Small intestine (tissue), 7 donors: ENCODE data around the gene KCNJ15. TPM values are rescaled to one million over a fixed set of nuclear protein-coding genes. Genes with fewer than 3 reads are reported as not detected.

Experiments used
- DNase-seq, 2 donors: peaks; one replicate each; pipeline versions ENCODE4 v3.0.0 to v3.0.0-alpha.2; 2013
- FAIRE-seq: peaks from 2 replicates; lab custom pipeline; 2012; peaks lifted over from hg19 to GRCh38; lab: Jason Lieb, UNC
- H3K27ac ChIP-seq, 3 donors: one replicate each; pipeline ENCODE4 v1.5.1; 2013; ENCODE audit warnings: low read length in 2 of 3, mild to moderate bottlenecking in 2 of 3, control low read depth in 1 of 3, inconsistent platforms in 1 of 3, low read depth in 1 of 3, moderate library complexity in 1 of 3
- H3K27me3 ChIP-seq, 3 donors: one replicate each; pipeline ENCODE4 v1.6.1; 2013; ENCODE audit warnings: low read length in 3 of 3, inconsistent platforms in 1 of 3; ENCODE audit not compliant: control insufficient read depth in 3 of 3, insufficient read depth in 3 of 3
- H3K36me3 ChIP-seq, 3 donors: one replicate each; pipeline ENCODE4 v1.6.1; 2013; ENCODE audit warnings: low read length in 3 of 3, inconsistent platforms in 1 of 3, low read depth in 1 of 3, mild to moderate bottlenecking in 1 of 3, moderate library complexity in 1 of 3; ENCODE audit not compliant: control insufficient read depth in 3 of 3, insufficient read depth in 2 of 3
- H3K4me1 ChIP-seq, 3 donors: one replicate each; pipeline ENCODE4 v1.6.1; 2013; ENCODE audit warnings: low read length in 2 of 3, inconsistent platforms in 1 of 3, low read depth in 1 of 3, mild to moderate bottlenecking in 1 of 3, moderate library complexity in 1 of 3; ENCODE audit not compliant: control insufficient read depth in 3 of 3, insufficient read depth in 2 of 3
- H3K4me3 ChIP-seq, 3 donors: one replicate each; pipeline ENCODE4 v1.5.1; 2013; ENCODE audit warnings: low read length in 3 of 3, control low read depth in 1 of 3, inconsistent platforms in 1 of 3, low read depth in 1 of 3, mild to moderate bottlenecking in 1 of 3, moderate library complexity in 1 of 3
- H3K9me3 ChIP-seq, 2 donors: one replicate each; pipeline ENCODE4 v1.6.1; 2013; ENCODE audit warnings: low read depth in 1 of 2, low read length in 1 of 2; ENCODE audit not compliant: control insufficient read depth in 2 of 2, insufficient read depth in 1 of 2
- WGBS, 3 donors: extraction: QIAGEN DNeasy Blood & Tissue Kit; methylation state at CpG; one replicate each; pipeline ENCODE4 v1.1.7; 2013; 5-methylcytosine and 5-hydroxymethylcytosine counted together
- polyA plus RNA-seq, 4 donors: library from polyadenylated mRNA; stranded (reverse) in 3 of 4; unstranded in 1 of 4; fragments of 200-250 nt in 3 of 4; fragments of 120-200 nt in 1 of 4; gene quantifications; one replicate each; pipeline versions ENCODE4 v1.2.1 to v1.2.3, GENCODE V29; 2013
- donor health status: healthy with polysubstance abuse.
- donor health status: control.
- donor health status: control.
- donor health status: Bipolar disorder and iron deficiency.
- donor health status: healthy.

Gene KCNJ15
- polyA plus RNA-seq, 4 donors = 0.06 to 1.1 (median 0.17) TPM

DNA sequence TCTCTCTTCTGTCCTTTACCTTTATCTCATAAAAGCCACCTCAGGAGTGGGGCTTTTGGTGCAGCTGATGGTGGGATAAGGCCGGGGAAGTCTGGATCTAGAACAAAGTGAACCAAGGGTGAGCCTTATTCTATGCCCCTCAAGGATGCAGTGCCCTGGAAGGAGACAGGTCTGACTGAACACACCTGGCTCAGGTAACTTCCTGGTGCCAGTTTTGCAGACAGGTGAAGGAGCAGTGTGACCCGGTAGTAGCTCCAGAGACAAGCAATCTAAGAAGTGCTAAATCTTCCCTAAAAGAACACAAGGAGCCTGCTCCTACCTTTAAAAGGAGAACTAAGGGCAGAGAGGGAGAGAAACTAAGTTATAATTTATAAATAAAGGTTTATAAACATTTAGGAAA is 2.9 kb downstream of the KCNJ15 start:
- H3K4me3 ChIP-seq = no peak overlapping the region

DNA sequence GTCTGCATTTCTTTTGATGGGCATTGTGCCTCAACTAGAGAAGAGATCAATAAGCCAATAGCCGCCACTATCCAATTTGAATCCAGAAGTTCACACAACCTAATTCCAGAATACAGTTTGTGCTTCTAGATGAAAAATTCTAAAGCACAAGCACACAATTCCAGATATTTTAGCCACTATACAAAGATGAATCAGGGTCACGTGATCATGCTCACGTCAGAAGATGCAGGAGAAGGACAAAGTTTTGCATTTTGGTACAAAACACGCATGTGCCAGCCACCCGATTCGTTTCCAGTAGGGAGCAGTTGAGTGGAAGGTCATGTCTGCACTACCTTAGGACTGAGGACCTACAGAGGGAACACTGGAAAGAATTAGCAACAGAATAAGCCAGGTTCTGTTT is 3.6 kb downstream of the KCNJ15 start:
- no peaks in the 10 kb centered on the region for H3K9me3 ChIP-seq
- H3K27me3 ChIP-seq = peaks cover 0 to 3% (median 0%) of the 10 kb centered on the region in 3 donors
- no peak for FAIRE-seq
- no peak for DNase-seq
- WGBS, 3 donors = 76 to 90% (median 77%) methylated on average over 6 of the region's 6 CpGs
- H3K4me1 ChIP-seq = no peaks in the 10 kb centered on the region
- H3K4me3 ChIP-seq = no peak overlapping the region
- H3K27ac ChIP-seq = no peak overlapping the region
- H3K36me3 ChIP-seq = no peaks in the 10 kb centered on the region

More for the DNA sequence above, 2.9 kb downstream of the KCNJ15 start:
- WGBS, 3 donors = 38 to 73% (median 41%) methylated on average over 2 of the region's 2 CpGs
- peaks cover 0 to 3% (median 0%) of the 10 kb centered on the region in 3 donors for H3K27me3 ChIP-seq
- DNase-seq (no peak), FAIRE-seq (no peak)
- H3K4me1 ChIP-seq = no peaks in the 10 kb centered on the region
- no peak overlapping the region for H3K27ac ChIP-seq
- no peaks in the 10 kb centered on the region for H3K36me3 ChIP-seq
- no peaks in the 10 kb centered on the region for H3K9me3 ChIP-seq

DNA sequence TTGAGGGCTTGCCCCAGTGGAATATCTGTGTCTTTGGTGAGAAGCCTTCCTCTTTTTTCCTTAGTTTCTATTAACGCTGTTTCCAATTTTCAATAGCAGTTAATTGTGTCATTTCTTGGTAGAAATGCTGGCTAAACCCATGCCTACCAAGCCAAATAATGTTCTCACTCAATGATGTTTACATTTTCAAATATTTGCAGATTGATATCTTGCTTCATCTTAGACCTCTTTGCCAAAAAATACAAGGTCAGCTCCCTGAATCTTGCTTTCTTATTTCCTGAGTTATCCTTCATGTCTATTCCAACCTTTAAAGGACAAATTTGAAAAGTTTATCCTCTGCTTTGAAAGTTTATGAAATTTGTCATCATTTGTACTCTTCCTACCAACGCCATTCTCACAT is 5.1 kb downstream of the KCNJ15 start:
- no peak overlapping the region for H3K27ac ChIP-seq
- no peaks in the 10 kb centered on the region for H3K9me3 ChIP-seq
- DNase-seq = no peak
- H3K27me3 ChIP-seq = peaks cover 0 to 3% (median 0%) of the 10 kb centered on the region in 3 donors
- no peaks in the 10 kb centered on the region for H3K4me1 ChIP-seq
- no peak for FAIRE-seq
- WGBS, 3 donors = 60 to 72% (median 63%) methylated on average over 2 of the region's 2 CpGs
- no peaks in the 10 kb centered on the region for H3K36me3 ChIP-seq
- H3K4me3 ChIP-seq = peak overlapping the region in 1 of 3 donors; percentile 12

DNA sequence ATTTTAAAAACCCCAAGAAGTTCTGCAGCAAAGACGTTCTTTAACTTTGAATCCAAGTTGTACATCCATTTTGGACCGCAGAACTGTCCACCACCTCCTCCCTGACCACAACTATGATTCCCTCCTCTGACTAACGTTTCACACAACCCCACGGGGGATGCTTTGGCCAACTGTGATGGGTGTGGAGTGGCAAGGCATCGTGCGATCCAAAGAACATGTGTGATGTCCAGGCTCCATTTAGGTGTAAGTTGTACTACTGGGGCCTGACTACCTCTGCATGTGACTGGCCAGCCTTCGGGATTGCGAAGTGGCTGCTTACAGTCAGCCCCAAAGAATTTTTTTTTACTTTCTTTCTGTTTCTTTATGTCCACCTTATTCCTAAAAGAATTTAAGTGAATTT is 6.7 kb downstream of the KCNJ15 start:
- FAIRE-seq = no peak
- H3K4me1 ChIP-seq = no peaks in the 10 kb centered on the region

DNA sequence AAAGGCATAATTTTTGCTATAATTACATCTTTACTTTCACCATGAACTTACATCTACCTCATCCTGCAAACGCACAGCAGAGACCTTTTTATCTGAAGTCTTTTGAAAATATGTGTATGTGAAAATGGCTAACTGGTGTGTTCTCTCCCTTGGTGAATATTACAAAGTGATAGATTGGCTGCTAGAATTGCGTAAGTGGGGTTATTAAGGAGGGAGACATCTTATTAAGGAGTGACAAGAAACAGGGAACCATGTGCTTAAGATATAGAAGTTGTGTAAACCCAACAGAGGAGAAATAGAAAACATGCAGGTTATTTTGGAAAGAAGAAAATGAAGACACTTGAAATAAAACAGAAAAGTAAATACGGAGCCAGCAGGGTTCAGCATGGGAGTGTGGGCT is 7.8 kb downstream of the KCNJ15 start:
- H3K27ac ChIP-seq = no peak overlapping the region
- 78 to 83% (median 80%) methylated on average over 3 of the region's 3 CpGs for WGBS, 3 donors
- no peaks in the 10 kb centered on the region for H3K4me1 ChIP-seq
- H3K27me3 ChIP-seq = no peaks in the 10 kb centered on the region
- no peak overlapping the region for H3K4me3 ChIP-seq
- no peaks in the 10 kb centered on the region for H3K9me3 ChIP-seq
- no peaks in the 10 kb centered on the region for H3K36me3 ChIP-seq
- FAIRE-seq (no peak), DNase-seq (no peak)

More for the DNA sequence above, 6.7 kb downstream of the KCNJ15 start:
- whole genome bisulfite sequencing, 3 donors = 81 to 84% (median 84%) methylated on average over 8 of the region's 8 CpGs
- H3K4me3 ChIP-seq = no peak overlapping the region
- H3K36me3 ChIP-seq = no peaks in the 10 kb centered on the region
- no peak for DNase-seq
- no peak overlapping the region for H3K27ac ChIP-seq
- no peaks in the 10 kb centered on the region for H3K27me3 ChIP-seq
- no peaks in the 10 kb centered on the region for H3K9me3 ChIP-seq

DNA sequence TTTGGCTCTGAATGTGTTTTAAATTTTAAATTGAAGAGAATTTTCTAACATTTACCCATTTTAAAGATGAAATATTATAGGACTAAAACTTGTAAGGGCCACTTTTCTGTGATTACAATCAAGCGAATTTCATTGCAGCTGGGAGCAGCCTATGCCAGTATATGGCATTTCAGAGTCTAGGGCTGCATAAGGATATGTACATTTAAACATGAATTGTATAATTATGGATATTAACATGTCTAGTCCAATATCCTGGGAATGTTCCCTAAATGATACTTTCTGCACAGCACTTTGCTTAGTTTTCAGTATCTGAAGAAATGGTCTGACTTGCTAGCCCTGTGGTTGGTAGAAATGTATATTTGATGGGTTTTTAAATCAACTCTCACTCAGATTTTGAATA is 8.4 kb downstream of the KCNJ15 start:
- DNase-seq = no peak
- H3K4me1 ChIP-seq = no peaks in the 10 kb centered on the region
- H3K36me3 ChIP-seq = no peaks in the 10 kb centered on the region
- FAIRE-seq = no peak
- WGBS, 3 donors = 86 to 94% (median 91%) methylated on average over 1 of the region's 1 CpG
- H3K27ac ChIP-seq = no peak overlapping the region
- H3K9me3 ChIP-seq = no peaks in the 10 kb centered on the region
- H3K4me3 ChIP-seq = no peak overlapping the region
- no peaks in the 10 kb centered on the region for H3K27me3 ChIP-seq

DNA sequence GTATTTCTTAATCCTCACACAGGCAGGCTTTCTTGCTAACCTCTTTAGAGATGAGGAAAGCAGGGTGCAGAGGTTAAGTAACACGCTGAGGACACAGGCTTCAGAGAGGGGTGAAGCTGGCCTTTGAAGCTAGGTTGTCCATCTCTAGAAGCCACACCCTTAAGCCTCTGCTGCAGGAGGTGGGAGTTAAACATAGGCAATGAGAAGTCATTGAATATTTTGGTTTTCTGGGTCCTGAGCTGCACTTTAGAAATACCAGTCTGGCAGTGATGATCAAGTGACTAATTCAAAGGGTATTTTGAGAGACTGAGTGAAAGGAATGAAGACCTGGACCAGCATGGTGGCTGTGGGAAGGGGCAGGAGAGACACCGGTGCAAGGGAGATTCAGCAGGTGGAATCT is 9.9 kb downstream of the KCNJ15 start:
- FAIRE-seq (no peak), DNase-seq (no peak)
- no peaks in the 10 kb centered on the region for H3K4me1 ChIP-seq
- 92 to 98% (median 93%) methylated on average over 2 of the region's 2 CpGs for WGBS, 3 donors
- H3K27ac ChIP-seq = no peak overlapping the region
- H3K4me3 ChIP-seq = no peak overlapping the region
- no peaks in the 10 kb centered on the region for H3K27me3 ChIP-seq
- H3K9me3 ChIP-seq = no peaks in the 10 kb centered on the region
- H3K36me3 ChIP-seq = no peaks in the 10 kb centered on the region

DNA sequence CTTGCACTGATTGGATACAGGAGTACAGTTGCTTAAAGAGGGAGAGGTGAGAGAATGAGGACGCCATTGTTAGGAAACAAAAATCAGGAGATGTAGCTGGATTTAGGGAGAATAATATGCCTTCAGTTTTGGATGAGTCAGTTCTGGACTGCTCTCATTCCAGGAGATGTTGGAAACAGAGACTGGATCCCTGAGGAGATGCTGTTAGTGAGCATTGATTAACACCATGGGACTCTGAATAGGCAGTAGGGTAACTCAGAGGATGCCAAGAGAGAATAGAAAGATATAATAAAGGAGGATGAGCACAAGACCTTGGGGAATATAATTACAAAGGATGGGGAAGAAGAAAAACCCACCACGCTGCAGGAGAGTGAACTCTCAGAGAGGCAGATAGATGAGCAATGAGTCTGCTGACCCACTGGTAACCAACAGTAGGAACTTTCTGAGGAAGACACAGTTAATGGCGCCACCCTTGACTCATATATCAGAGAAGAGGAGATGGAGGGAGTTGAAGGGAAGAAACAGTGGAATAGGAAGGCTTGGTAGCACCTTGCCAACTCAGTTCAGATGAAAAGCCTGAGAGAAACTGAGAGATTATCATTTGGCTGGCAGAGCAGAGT is 10.5 kb downstream of the KCNJ15 start:
- no peak overlapping the region for H3K27ac ChIP-seq
- WGBS, 3 donors = 87 to 93% (median 90%) methylated on average over 3 of the region's 3 CpGs
- DNase-seq (no peak), FAIRE-seq (no peak)
- H3K36me3 ChIP-seq = no peaks in the 10 kb centered on the region
- no peaks in the 10 kb centered on the region for H3K4me1 ChIP-seq
- H3K4me3 ChIP-seq = no peak overlapping the region
- no peaks in the 10 kb centered on the region for H3K27me3 ChIP-seq
- H3K9me3 ChIP-seq = no peaks in the 10 kb centered on the region
